GM23338 (cell line): ENCODE data around the gene HS3ST1. TPM values are rescaled to one million over a fixed set of nuclear protein-coding genes. Genes with fewer than 3 reads are reported as not detected.

Source experiments
- CREB1 ChIP-seq: fragments of 250-450 bp; sonication (Bioruptor Pico); IDR thresholded peaks from 2 replicates; pipeline ENCODE4 v1.5.0; 2020; ENCODE audit warnings: low read depth, mild to moderate bottlenecking, moderate library complexity
- CTCF ChIP-seq, 2 experiments: fragments of 200-600 bp in 1 of 2; sonication (generic) in 1 of 2; conservative IDR thresholded peaks; 2 replicates each; pipeline versions ENCODE4 v1.5.1 to v1.6.1; 2016 to 2017; ENCODE audit warnings: antibody characterized with exemption in 2 of 2, low read depth in 2 of 2, mild to moderate bottlenecking in 2 of 2, moderate library complexity in 1 of 2
- EZH2phosphoT487 ChIP-seq: fragments of 200-600 bp; sonication (generic); IDR thresholded peaks from one replicate; pipeline ENCODE4 v1.8.1; 2018; ENCODE audit warnings: antibody characterized with exemption; ENCODE audit not compliant: unreplicated experiment
- JUNB ChIP-seq: IDR thresholded peaks from one replicate; pipeline ENCODE4 v1.6.1; 2016; ENCODE audit warnings: antibody characterized with exemption; ENCODE audit not compliant: unreplicated experiment
- REST ChIP-seq: IDR thresholded peaks from one replicate; pipeline ENCODE4 v1.6.1; 2018; ENCODE audit warnings: antibody characterized with exemption; ENCODE audit not compliant: unreplicated experiment
- STAT1 ChIP-seq: IDR thresholded peaks from one replicate; pipeline ENCODE4 v1.6.1; 2016; ENCODE audit warnings: antibody characterized with exemption; ENCODE audit not compliant: unreplicated experiment
- ZNF114 ChIP-seq: fragments of 250-450 bp; sonication (Bioruptor Pico); IDR thresholded peaks from 2 replicates; pipeline ENCODE4 v1.5.0; 2020; ENCODE audit warnings: mild to moderate bottlenecking, moderate library complexity
- ZNF462 ChIP-seq: fragments of 250-450 bp; sonication (Bioruptor Pico); IDR thresholded peaks from 2 replicates; pipeline ENCODE4 v1.5.0; 2020; ENCODE audit warnings: mild to moderate bottlenecking, moderate library complexity
- microRNA counts: library from miRNA; unstranded; fragments of <30 nt; microRNA quantifications from one replicate; lab custom pipeline; 2017
- microRNA-seq: library from miRNA; unstranded; fragments of <30 nt; microRNA quantifications from one replicate; pipeline ENCODE4, GENCODE V29; 2017
- polyA plus RNA-seq: library from polyadenylated mRNA; unstranded; fragments of >200 nt; fragmentation: Nextera tagmentation; extraction: Ambion mirVana; gene quantifications from 2 replicates; pipeline ENCODE4 v1.2.1, GENCODE V29; 2016
- small RNA-seq: library from RNA; depleted of rRNA; stranded (forward); fragments of <200 nt; gene quantifications from one replicate; pipeline ENCODE3, GENCODE V24; 2014; ENCODE audit warnings: low replicate concordance
- total RNA-seq: library from RNA; depleted of rRNA; stranded (reverse); fragments of >200 nt; shearing (Covaris generic); gene quantifications from 2 replicates; pipeline ENCODE4 v1.2.3, GENCODE V29; 2014
- TF ChIP-seq, protein P1 (sequence below): IDR thresholded peaks from 2 replicates; pipeline ENCODE4 v1.6.1; 2016; ENCODE audit warnings: antibody characterized with exemption

HS3ST1 gene
- total and polyA plus RNA-seq, 2 experiments from 2014 or later, result 0.94 to 1.3 TPM

GRCh38 chr4:11343536-11343935 is 85.2 kb downstream of the HS3ST1 start (continued):
- TF ChIP-seq ZNF462 (CRISPR knock-in tag) (no peak), STAT1 (no peak), CREB1 (no peak), EZH2phosphoT487 (no peak), REST (no peak), CTCF (conservative IDR thresholded peaks at IDR 0.05; ENCODE audit: low read depth in 2 of 2) (no peak), JUNB (no peak), ZNF114 (no peak)
- TF ChIP-seq, protein P1, sequence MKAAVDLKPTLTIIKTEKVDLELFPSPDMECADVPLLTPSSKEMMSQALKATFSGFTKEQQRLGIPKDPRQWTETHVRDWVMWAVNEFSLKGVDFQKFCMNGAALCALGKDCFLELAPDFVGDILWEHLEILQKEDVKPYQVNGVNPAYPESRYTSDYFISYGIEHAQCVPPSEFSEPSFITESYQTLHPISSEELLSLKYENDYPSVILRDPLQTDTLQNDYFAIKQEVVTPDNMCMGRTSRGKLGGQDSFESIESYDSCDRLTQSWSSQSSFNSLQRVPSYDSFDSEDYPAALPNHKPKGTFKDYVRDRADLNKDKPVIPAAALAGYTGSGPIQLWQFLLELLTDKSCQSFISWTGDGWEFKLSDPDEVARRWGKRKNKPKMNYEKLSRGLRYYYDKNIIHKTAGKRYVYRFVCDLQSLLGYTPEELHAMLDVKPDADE, result no peak

MicroRNAs within 50 kb of the gene (microRNA counts, 767-probe panel; counts per million panel counts)
- not detected for microRNA hsa-miR-572 (lab: Ali Mortazavi, UCI)

Small RNA genes lying within 50 kb of the gene (microRNA-seq; reads per million reads assigned to microRNA genes)
- not detected for gene MIR572

Small RNA genes lying within 50 kb of the gene (small RNA-seq; reads per million reads assigned to genes)
- gene MIR572 (not detected), gene RNA5SP156 (not detected)
